ENCODE measurements around the gene PRKN.

The PRKN gene

DNA sequence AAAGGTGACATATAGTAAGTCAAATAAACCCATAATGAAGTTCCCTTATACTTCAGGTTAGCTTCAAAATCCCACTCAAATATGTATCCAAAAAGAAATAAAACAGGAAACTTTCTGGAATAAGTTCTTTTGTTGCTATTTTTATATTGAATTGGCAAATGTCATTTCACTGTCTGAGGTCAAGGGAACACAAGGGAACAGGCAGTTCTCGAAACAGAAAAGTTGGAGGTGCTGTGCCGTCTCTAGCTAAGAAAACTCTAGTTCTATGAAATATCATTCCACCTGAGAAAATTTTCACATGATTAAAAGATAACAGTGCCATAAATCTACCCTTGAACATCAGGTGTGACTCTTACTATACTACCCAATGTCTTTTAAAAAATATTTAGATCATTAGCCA, 358.5 kb downstream of the PRKN start:
- no peak overlapping the region for H3K27ac ChIP-seq (ENCODE audit: low read depth, low read length)

GRCh38 chr6:162364488-162364887, 363.1 kb downstream of the PRKN start:
- Histone ChIP-seq H3K9me3 (ENCODE audit: control insufficient read depth in 5 of 5, low read length in 5 of 5) (no peaks in the 10 kb centered on the region), H3K27me3 (ENCODE audit: control insufficient read depth in 5 of 5, insufficient read depth in 4 of 5, low read length in 5 of 5) (no peaks in the 10 kb centered on the region), H3K9ac (ENCODE audit: low read length in 5 of 5) (no peak overlapping the region), H3K36me3 (ENCODE audit: control insufficient read depth in 5 of 5, insufficient read depth in 5 of 5, low read length in 5 of 5) (no peaks in the 10 kb centered on the region), H3K4me1 (ENCODE audit: control insufficient read depth in 5 of 5, insufficient read depth in 5 of 5, low read length in 5 of 5) (peaks cover 0 to 6% (median 0%) of the 10 kb centered on the region in 5 donors), H3K4me3 (ENCODE audit: low read depth in 1 of 5, low read length in 5 of 5) (no peak overlapping the region), H3K27ac (ENCODE audit: low read depth, low read length) (no peak overlapping the region)

More for the DNA sequence above, 358.5 kb downstream of the PRKN start:
- Histone ChIP-seq H3K4me3 (ENCODE audit: low read depth in 1 of 5, low read length in 5 of 5) (no peak overlapping the region), H3K27me3 (ENCODE audit: control insufficient read depth in 5 of 5, insufficient read depth in 4 of 5, low read length in 5 of 5) (no peaks in the 10 kb centered on the region), H3K9me3 (ENCODE audit: control insufficient read depth in 5 of 5, low read length in 5 of 5) (no peaks in the 10 kb centered on the region), H3K36me3 (ENCODE audit: control insufficient read depth in 5 of 5, insufficient read depth in 5 of 5, low read length in 5 of 5) (no peaks in the 10 kb centered on the region), H3K4me1 (ENCODE audit: control insufficient read depth in 5 of 5, insufficient read depth in 5 of 5, low read length in 5 of 5) (peaks cover 0 to 8% (median 5%) of the 10 kb centered on the region in 5 donors), H3K9ac (ENCODE audit: low read length in 5 of 5) (no peak overlapping the region)

- H3K9ac ChIP-seq (ENCODE audit: low read length in 5 of 5), result no peak overlapping the region
- H3K27me3 ChIP-seq (ENCODE audit: control insufficient read depth in 5 of 5, insufficient read depth in 4 of 5, low read length in 5 of 5), result no peaks in the 10 kb centered on the region
- H3K27ac ChIP-seq (ENCODE audit: low read depth, low read length), result no peak overlapping the region
- H3K9me3 ChIP-seq (ENCODE audit: control insufficient read depth in 5 of 5, low read length in 5 of 5), result no peaks in the 10 kb centered on the region
- no peaks in the 10 kb centered on the region for H3K36me3 ChIP-seq (ENCODE audit: control insufficient read depth in 5 of 5, insufficient read depth in 5 of 5, low read length in 5 of 5)
- H3K4me3 ChIP-seq (ENCODE audit: low read depth in 1 of 5, low read length in 5 of 5), result no peak overlapping the region
- peaks cover 0 to 6% (median 0%) of the 10 kb centered on the region in 5 donors for H3K4me1 ChIP-seq (ENCODE audit: control insufficient read depth in 5 of 5, insufficient read depth in 5 of 5, low read length in 5 of 5)
These were observed 363.8 kb downstream of the PRKN start for GRCh38 chr6:162363757-162364156.

DNA sequence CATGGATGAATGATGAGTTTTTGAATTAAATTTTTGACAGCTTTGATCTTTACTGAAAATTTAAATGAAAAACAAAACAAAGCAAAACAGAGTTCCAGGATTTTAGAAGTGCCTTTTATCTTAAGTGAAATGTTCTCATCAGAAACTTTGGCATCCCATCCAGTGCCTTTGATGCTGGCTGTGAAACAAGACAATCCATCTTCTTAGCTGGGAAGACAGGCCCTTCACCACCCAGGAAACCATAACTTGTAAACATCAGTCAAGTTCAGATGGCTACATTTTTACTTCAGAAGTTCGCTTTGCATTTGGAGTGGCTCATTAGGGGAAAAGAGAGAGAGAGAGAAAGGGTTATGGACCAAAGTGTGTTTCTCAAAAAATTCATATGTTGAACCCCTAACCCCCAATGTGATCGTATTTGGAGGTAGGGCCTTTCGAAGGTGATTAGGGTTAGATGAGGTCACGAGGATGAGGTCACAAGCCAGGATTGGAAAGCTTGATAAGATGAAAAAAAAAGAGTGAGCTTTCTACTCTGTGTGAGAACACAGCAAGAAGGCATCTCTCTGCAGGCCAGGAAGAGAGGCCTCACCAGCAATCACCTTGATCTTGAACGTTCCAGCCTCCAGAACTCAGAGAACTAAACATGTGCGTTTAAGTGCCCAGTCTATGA, 366.5 kb downstream of the PRKN start:
- Histone ChIP-seq H3K4me1 (ENCODE audit: control insufficient read depth in 5 of 5, insufficient read depth in 5 of 5, low read length in 5 of 5) (peaks cover 0 to 6% (median 0%) of the 10 kb centered on the region in 5 donors), H3K4me3 (ENCODE audit: low read depth in 1 of 5, low read length in 5 of 5) (no peak overlapping the region), H3K27me3 (ENCODE audit: control insufficient read depth in 5 of 5, insufficient read depth in 4 of 5, low read length in 5 of 5) (no peaks in the 10 kb centered on the region), H3K36me3 (ENCODE audit: control insufficient read depth in 5 of 5, insufficient read depth in 5 of 5, low read length in 5 of 5) (no peaks in the 10 kb centered on the region), H3K9me3 (ENCODE audit: control insufficient read depth in 5 of 5, low read length in 5 of 5) (no peaks in the 10 kb centered on the region), H3K9ac (ENCODE audit: low read length in 5 of 5) (no peak overlapping the region), H3K27ac (ENCODE audit: low read depth, low read length) (no peak overlapping the region)

DNA sequence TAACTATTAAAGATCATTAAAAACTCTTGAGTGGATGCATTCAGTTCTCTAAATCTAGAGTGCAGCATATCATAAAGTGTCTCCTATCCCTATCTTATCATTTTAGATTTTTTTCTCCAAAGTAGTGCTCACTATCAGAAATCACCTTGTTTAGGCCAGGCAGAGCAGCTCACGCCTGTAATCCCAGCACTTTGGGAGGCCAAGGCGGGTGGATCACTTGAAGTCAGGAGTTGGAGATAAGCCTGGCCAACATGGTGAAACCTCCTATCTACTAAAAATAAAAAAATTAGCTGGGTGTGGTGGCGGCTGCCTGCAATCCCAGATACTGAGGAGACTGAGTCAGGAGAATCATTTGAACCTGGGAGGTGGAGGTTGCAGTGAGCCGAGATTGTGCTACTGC, 368.9 kb downstream of the PRKN start:
- H3K9me3 ChIP-seq (ENCODE audit: control insufficient read depth in 5 of 5, low read length in 5 of 5), result no peaks in the 10 kb centered on the region
- no peak overlapping the region for H3K27ac ChIP-seq (ENCODE audit: low read depth, low read length)
- peaks cover 0 to 1% (median 0%) of the 10 kb centered on the region in 5 donors for H3K4me1 ChIP-seq (ENCODE audit: control insufficient read depth in 5 of 5, insufficient read depth in 5 of 5, low read length in 5 of 5)
- H3K27me3 ChIP-seq (ENCODE audit: control insufficient read depth in 5 of 5, insufficient read depth in 4 of 5, low read length in 5 of 5), result no peaks in the 10 kb centered on the region
- H3K4me3 ChIP-seq (ENCODE audit: low read depth in 1 of 5, low read length in 5 of 5), result no peak overlapping the region
- no peaks in the 10 kb centered on the region for H3K36me3 ChIP-seq (ENCODE audit: control insufficient read depth in 5 of 5, insufficient read depth in 5 of 5, low read length in 5 of 5)
- H3K9ac ChIP-seq (ENCODE audit: low read length in 5 of 5), result no peak overlapping the region

DNA sequence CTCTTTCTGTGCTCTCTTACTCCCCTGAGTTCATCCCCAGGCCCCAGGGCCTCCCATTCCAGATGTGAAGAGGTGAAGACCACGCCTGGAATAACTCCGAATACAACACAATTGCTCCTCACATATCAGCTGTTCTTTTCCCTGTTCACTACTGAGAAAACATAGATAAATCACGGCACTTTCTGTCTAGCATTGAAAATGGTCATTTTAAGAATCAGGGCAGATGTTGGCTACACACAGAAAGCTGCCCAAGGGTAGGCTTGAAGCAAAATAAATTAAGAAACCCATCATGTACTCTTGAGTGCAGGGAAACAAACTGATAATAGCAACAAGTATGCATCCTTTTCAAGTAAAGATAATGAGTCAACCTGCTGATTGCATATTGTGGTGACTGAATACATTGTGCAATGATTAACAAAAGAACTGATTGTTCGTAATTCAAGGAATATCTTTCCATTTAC, 382.5 kb downstream of the PRKN start:
- H3K4me1 ChIP-seq (ENCODE audit: control insufficient read depth in 5 of 5, insufficient read depth in 5 of 5, low read length in 5 of 5), result peaks cover 2 to 17% (median 9%) of the 10 kb centered on the region in 5 donors
- H3K27ac ChIP-seq (ENCODE audit: low read depth, low read length), result no peak overlapping the region
- no peak overlapping the region for H3K9ac ChIP-seq (ENCODE audit: low read length in 5 of 5)

DNA sequence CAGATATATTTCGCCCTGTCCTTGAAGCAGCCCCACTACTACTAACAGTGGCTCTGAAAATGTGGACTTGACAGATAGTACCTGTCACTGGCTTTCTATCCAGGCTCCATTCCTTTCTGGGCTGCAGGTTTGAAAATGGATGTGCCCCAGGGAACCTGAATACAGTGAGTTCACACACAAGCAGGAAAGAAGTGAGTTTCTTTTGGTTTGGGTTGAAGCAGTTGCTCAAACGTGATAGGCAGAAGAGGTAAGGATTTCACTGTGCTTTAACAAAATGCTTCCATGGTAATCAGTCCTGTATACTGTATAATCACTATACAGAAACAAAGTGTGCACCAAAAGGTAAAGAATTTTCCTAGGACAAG, 382.9 kb downstream of the PRKN start:
- no peak overlapping the region for H3K9ac ChIP-seq (ENCODE audit: low read length in 5 of 5)
- H3K36me3 ChIP-seq (ENCODE audit: control insufficient read depth in 5 of 5, insufficient read depth in 5 of 5, low read length in 5 of 5), result no peaks in the 10 kb centered on the region
- H3K27me3 ChIP-seq (ENCODE audit: control insufficient read depth in 5 of 5, insufficient read depth in 4 of 5, low read length in 5 of 5), result no peaks in the 10 kb centered on the region
- peaks cover 2 to 17% (median 9%) of the 10 kb centered on the region in 5 donors for H3K4me1 ChIP-seq (ENCODE audit: control insufficient read depth in 5 of 5, insufficient read depth in 5 of 5, low read length in 5 of 5)
- H3K9me3 ChIP-seq (ENCODE audit: control insufficient read depth in 5 of 5, low read length in 5 of 5), result no peaks in the 10 kb centered on the region
- H3K4me3 ChIP-seq (ENCODE audit: low read depth in 1 of 5, low read length in 5 of 5), result no peak overlapping the region
- H3K27ac ChIP-seq (ENCODE audit: low read depth, low read length), result no peak overlapping the region

More for the DNA sequence above, 382.5 kb downstream of the PRKN start:
- Histone ChIP-seq H3K27me3 (ENCODE audit: control insufficient read depth in 5 of 5, insufficient read depth in 4 of 5, low read length in 5 of 5) (no peaks in the 10 kb centered on the region), H3K36me3 (ENCODE audit: control insufficient read depth in 5 of 5, insufficient read depth in 5 of 5, low read length in 5 of 5) (no peaks in the 10 kb centered on the region), H3K9me3 (ENCODE audit: control insufficient read depth in 5 of 5, low read length in 5 of 5) (no peaks in the 10 kb centered on the region), H3K4me3 (ENCODE audit: low read depth in 1 of 5, low read length in 5 of 5) (no peak overlapping the region)

GRCh38 chr6:162343936-162344645, 383.5 kb downstream of the PRKN start:
- Histone ChIP-seq H3K27ac (ENCODE audit: low read depth, low read length) (no peak overlapping the region), H3K4me1 (ENCODE audit: control insufficient read depth in 5 of 5, insufficient read depth in 5 of 5, low read length in 5 of 5) (peaks cover 2 to 17% (median 9%) of the 10 kb centered on the region in 5 donors), H3K9ac (ENCODE audit: low read length in 5 of 5) (no peak overlapping the region)

GRCh38 chr6:162343198-162343935, 384.2 kb downstream of the PRKN start:
- Histone ChIP-seq H3K4me3 (ENCODE audit: low read depth in 1 of 5, low read length in 5 of 5) (peak overlapping the region in 2 of 5 donors; percentile 1 to 66), H3K27me3 (ENCODE audit: control insufficient read depth in 5 of 5, insufficient read depth in 4 of 5, low read length in 5 of 5) (no peaks in the 10 kb centered on the region), H3K9ac (ENCODE audit: low read length in 5 of 5) (no peak overlapping the region), H3K36me3 (ENCODE audit: control insufficient read depth in 5 of 5, insufficient read depth in 5 of 5, low read length in 5 of 5) (no peaks in the 10 kb centered on the region), H3K4me1 (ENCODE audit: control insufficient read depth in 5 of 5, insufficient read depth in 5 of 5, low read length in 5 of 5) (peaks cover 2 to 17% (median 9%) of the 10 kb centered on the region in 5 donors), H3K9me3 (ENCODE audit: control insufficient read depth in 5 of 5, low read length in 5 of 5) (no peaks in the 10 kb centered on the region), H3K27ac (ENCODE audit: low read depth, low read length) (no peak overlapping the region)

More at GRCh38 chr6:162343936-162344645, 383.5 kb downstream of the PRKN start:
- Histone ChIP-seq H3K27me3 (ENCODE audit: control insufficient read depth in 5 of 5, insufficient read depth in 4 of 5, low read length in 5 of 5) (no peaks in the 10 kb centered on the region), H3K36me3 (ENCODE audit: control insufficient read depth in 5 of 5, insufficient read depth in 5 of 5, low read length in 5 of 5) (no peaks in the 10 kb centered on the region), H3K9me3 (ENCODE audit: control insufficient read depth in 5 of 5, low read length in 5 of 5) (no peaks in the 10 kb centered on the region), H3K4me3 (ENCODE audit: low read depth in 1 of 5, low read length in 5 of 5) (peak overlapping the region in 3 of 5 donors; percentile 1 to 66 (median 30))

DNA sequence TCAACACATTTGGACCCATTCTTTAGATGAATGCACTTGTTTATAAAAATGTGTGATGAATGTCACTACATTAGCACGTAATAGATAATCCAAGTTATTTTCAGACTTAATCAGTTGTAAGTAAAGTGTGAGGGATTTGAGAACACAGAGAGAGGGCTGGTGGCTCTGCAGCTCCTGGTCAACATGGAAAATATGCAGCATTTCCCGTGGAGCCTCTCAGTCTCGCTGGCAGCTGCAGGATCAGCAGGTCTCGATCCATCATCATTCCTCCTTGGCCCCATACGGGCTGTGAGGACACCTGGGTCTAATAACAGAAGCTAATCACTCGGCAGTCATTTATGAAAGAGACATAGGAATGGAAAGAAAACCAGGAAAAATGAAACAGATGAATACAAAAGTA, 390.2 kb downstream of the PRKN start:
- no peak overlapping the region for H3K4me3 ChIP-seq (ENCODE audit: low read depth in 1 of 5, low read length in 5 of 5)
- peaks cover 0 to under 1% (median 0%) of the 10 kb centered on the region in 5 donors for H3K4me1 ChIP-seq (ENCODE audit: control insufficient read depth in 5 of 5, insufficient read depth in 5 of 5, low read length in 5 of 5)
- no peak overlapping the region for H3K27ac ChIP-seq (ENCODE audit: low read depth, low read length)
- no peaks in the 10 kb centered on the region for H3K27me3 ChIP-seq (ENCODE audit: control insufficient read depth in 5 of 5, insufficient read depth in 4 of 5, low read length in 5 of 5)
- H3K9ac ChIP-seq (ENCODE audit: low read length in 5 of 5), result no peak overlapping the region
- no peaks in the 10 kb centered on the region for H3K36me3 ChIP-seq (ENCODE audit: control insufficient read depth in 5 of 5, insufficient read depth in 5 of 5, low read length in 5 of 5)
- H3K9me3 ChIP-seq (ENCODE audit: control insufficient read depth in 5 of 5, low read length in 5 of 5), result peaks cover 0 to 6% (median 5%) of the 10 kb centered on the region in 5 donors
